Measurements from ENCODE around the gene DNA2.

Gene DNA2

DNA sequence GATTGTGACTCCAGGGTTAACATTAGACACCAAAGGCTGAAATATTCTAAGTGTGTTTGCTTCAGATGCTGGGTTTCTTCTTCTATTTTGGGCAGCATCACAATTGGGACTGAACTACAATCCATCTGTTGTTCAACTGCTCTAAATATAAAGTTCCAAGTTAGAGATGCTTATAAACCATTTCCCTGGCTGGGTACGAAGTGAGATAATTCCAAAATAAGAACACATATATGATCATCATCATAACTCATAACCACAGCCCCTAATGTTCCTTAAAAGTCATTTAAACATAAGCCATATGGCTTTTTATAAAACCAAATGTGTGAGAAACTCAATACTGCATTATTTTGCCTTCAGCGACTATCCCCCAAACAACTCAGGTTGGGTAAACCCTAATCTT is 28.8 kb downstream of the DNA2 start:
- no peak for DNase-seq (ENCODE audit: low spot score)

GRCh38 chr10:68440898-68441297 is 30.9 kb downstream of the DNA2 start:
- DNase-seq (ENCODE audit: low spot score), result no peak

GRCh38 chr10:68435803-68436202 is 36.0 kb downstream of the DNA2 start:
- no peak for DNase-seq (ENCODE audit: low spot score)

DNA sequence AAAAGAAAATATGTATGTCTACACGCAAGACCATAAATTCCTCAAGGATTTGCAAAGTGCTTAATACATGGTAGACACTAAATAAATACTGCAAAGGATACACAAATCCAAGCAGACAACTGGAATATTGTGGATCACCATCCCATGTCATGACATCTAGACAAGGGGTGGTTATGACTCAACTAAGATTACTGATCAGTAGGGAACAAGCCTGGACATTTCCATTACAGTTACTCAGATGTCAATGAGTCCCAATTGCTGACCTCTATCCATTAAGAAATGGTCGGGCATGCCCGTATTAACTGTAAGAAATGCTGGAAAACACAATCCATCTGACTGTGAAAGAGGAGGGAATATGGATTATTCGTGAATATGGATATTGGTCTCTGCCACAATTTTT is 37.1 kb downstream of the DNA2 start:
- DNase-seq (ENCODE audit: low spot score), result no peak

DNA sequence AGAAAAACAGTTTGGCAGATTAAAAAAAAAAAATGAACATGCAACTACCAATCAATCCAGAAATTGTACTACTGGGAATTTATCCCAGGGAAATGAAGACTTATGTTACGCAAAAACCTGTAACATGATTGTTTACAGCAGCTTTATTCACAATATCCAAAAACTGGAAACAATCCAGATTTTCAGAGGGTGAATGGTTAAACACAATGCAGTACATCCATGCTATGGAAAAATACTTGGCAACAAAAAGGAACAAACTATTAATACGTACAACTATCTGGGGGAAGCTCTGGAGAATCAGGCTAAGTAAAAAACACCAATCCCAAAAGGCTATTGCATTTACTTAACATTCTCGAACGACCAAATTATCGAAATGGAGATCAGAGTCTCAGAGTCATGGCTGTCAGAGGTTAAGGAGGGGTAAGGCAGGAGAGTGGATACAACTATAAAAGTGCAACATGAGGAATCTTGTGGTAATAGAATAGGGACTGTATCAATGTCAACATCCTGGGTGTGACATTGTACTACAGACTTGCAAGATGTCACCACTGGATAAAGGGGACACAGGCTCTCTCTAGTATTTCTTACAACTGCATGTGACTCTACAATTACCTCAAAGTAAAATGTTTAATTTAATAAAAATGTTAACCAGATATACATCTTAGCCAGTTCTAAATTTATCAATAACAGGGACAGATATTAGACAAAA is 43.2 kb downstream of the DNA2 start:
- no peak for DNase-seq (ENCODE audit: low spot score)

DNA sequence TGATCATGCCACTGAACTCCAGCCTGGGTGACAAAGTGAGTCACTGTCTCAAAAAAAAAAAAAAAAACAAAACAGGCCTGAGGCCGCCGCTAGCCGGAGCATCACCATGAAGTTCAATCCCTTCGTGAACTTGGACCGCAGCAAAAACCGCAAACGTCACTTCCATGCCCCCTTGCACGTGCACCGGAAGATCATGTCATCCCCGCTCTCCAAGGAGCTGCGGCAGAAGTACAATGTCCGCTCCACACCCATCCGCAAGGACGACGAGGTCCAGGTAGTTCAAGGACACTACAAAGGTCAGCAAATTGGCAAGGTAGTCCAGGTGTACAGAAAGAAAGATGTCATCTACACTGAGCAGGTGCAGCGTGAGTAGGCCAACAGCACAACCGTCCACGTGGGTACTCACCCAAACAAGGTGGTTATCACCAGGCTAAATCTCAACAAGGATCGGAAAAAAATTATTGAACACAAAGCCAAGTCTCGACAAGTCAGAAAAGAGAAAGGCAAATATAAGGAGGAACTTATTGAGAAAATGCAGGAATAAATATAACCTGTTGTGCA is 47.2 kb downstream of the DNA2 start:
- no peak for DNase-seq (ENCODE audit: low spot score)

- no peak for DNase-seq (ENCODE audit: low spot score)
These were observed 48.3 kb downstream of the DNA2 start for GRCh38 chr10:68423522-68423921.

DNA sequence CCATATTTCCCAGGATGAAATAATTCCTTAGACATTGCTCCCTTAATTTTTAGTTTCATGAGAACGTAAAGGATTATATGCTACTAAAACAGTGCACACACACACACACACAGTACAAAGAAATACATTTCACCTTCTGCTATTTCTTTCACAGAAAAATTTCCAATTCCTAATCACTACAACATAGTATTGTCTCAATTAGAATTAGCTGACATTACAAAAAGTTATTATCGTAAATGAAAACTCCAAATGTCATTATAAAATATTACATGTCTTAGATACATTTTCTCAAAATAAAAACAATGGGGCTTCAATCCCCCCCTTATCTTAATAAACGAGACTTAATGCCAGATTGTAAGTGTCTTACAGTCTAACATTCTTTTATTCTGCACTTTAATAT is 52.4 kb downstream of the DNA2 start:
- no peak for DNase-seq (ENCODE audit: low spot score)

DNA sequence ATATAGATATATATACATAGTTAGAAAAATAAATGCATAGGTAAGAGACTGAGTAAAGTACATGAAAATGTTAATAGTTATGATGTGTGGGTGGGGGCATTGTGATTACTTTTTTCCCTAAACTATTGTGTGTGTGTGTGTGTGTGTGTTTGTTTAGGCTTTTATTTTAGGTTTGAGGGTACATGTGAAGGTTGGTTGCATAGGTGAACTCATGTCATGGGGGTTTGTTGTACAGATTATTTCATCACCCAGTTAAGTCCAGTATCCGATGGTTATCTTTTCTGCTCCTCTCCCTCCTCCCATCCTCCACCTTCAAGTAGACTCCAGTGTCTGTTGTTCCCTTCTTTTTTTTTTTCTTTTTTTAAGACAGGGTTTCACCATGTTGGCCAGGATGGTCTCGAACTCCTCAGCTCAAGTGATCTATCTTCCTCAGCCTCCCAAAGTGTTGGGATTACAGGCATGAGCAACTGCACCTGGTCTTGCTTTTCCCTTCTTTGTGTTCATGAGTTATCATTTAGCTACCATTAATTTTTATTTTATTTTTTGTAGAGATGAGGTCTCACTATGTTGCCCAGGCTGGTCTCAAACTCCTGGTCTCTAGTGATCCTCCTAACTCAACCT is 62.8 kb downstream of the DNA2 start:
- no peak for DNase-seq (ENCODE audit: low spot score)

DNA sequence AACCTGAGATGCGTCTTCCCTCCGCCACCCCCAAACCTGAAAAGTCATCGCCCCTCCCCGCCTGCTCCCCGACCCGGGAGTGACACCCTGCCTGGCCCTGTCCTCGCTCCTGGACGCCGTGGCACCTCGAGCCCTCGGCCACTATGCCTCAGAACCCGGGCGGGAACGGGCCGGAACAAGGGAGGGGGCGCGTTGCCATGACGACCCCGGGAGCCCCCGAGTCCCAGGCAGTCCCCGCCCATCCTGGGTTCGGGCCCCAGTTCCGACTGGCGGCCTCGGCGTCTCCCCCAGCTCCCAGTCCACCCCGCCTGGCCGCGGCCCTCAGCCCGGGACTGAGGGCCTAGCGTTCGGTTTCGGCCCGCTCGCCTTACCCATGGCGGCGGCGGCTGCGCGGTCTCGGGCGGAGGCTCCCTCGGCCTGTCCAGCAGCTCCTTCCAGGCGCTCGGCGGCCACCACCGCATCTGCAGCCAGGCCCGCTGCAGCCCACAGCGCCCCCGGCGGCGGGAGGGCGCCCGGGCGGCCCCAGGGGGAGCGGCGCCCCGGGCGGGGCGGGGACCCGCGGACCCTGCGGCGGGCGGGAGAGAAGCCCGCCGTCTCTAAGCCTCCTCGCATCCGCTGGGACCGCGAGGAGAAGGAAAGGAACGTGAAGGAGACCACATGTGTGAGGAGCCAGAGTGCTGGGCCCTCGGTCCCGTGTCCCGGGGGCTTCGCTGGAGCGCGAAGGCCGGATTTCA is 64.8 kb downstream of the DNA2 start, which contains the start of gene RUFY2:
TSS of gene RUFY2 (minus strand) at position 463 of the 734 bp plus-strand sequence. CDS start at position 375, 88 bp downstream.
- peak; percentile 77 for DNase-seq (ENCODE audit: low spot score)

GRCh38 chr10:68406111-68406814 is 65.5 kb downstream of the DNA2 start:
- DNase-seq (ENCODE audit: low spot score), result peak; percentile 33

GRCh38 chr10:68403701-68404100 is 68.1 kb downstream of the DNA2 start:
- no peak for DNase-seq (ENCODE audit: low spot score)

DNA sequence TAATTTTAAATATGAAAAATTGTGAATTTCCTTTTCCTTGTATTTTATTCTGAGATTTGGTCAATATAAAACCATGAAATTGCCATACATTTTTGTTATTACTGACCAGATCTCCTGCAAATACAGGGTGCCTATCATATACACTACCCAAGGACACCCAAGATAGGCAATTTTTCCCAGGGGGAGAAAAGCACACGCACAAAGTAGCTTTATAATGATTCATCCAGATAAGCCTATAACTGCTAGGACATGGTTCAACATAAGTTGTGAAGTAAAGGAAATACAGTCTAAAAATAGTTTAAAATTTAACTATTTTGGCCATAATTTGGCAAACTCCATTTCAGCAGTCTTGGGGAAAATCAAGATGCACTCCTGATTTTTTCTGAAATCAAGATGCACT is 69.5 kb downstream of the DNA2 start:
- no peak for DNase-seq (ENCODE audit: low spot score)

GRCh38 chr10:68397005-68397404 is 74.8 kb downstream of the DNA2 start:
- DNase-seq (ENCODE audit: low spot score), result no peak

- no peak for DNase-seq (ENCODE audit: low spot score)
These were observed 86.0 kb downstream of the DNA2 start for GRCh38 chr10:68385740-68386139.

DNA sequence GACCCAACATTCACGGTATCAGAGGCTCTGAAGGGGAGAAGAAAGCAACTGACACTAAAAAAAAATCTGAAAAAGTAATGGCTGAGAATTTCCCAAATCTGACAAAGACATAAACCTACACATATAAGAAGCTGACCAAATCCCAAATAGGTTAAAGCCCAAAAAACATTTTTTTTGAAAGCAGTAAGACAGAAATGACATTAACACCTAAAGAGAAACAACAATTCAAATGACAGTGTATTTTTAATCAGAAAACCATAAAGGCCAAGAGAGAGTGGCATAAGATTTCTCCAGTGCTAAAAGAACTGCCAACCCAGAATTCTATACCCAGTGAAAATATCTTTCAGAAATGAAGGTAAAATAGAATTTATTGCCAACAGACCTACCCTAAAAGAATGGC is 100.2 kb downstream of the DNA2 start:
- DNase-seq (ENCODE audit: low spot score), result no peak

DNA sequence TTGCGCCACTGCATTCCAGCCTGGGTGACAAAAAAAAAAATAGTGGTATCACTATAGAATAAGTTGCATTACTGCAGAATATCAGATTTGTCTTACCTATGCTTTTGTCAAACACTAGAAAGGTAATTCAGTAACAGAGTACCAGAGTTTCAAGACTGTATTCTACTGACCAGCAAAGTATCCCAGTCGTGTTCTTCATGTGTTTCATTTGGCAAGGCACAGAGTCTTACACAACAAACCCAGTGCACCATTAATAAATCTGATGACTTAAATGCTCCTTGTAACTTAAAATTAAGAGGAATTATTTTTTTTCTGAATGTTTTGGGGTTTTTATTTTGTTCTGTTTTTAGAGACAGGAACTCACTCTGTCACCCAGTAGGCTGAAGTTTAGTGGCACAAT is 104.7 kb downstream of the DNA2 start:
- DNase-seq (ENCODE audit: low spot score), result no peak

DNA sequence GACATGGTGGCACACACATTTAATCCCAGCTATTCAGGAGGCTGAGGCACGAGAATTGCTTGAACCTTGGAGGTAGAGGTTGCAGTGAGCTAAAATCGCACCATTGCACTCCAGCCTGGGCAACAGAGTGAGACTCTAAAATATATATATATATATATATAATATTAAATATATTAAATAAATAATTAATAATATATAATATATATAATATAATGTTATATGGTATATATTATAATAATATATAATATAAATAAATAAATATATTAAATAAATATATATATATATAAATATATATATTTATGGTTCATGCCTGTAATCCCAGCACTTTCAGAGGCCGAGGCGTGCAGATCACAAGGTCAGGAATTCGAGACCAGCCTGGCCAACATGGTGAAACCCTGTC is 105.2 kb downstream of the DNA2 start:
- DNase-seq (ENCODE audit: low spot score), result no peak

GRCh38 chr10:68365611-68366010 is 106.2 kb downstream of the DNA2 start:
- no peak for DNase-seq (ENCODE audit: low spot score)

- no peak for DNase-seq (ENCODE audit: low spot score)
These were observed 107.5 kb downstream of the DNA2 start for GRCh38 chr10:68364101-68364886.
